Stimulated activated CD8-positive, alpha-beta memory T cell treated with anti-CD3 and anti-CD28 coated beads, Interleukin-7, amount 100 ng/mL, for 24 hours (primary cell): Measurements from ENCODE around the gene SLPI.

Experiments
- DNase-seq: peaks from one replicate; pipeline ENCODE4 v3.0.0-alpha.2; 2020; ENCODE audit warnings: low read depth

Gene SLPI

GRCh38 chr20:45269754-45270270 lies 15.4 kb upstream of the SLPI start:
- no peak for DNase-seq

- no peak for DNase-seq
These were observed 14.7 kb upstream of the SLPI start for GRCh38 chr20:45269056-45269455.

- no peak for DNase-seq
These were observed 14.2 kb upstream of the SLPI start for GRCh38 chr20:45268531-45268930.

GRCh38 chr20:45266977-45267376 lies 12.6 kb upstream of the SLPI start:
- DNase-seq = no peak

GRCh38 chr20:45263556-45264266 lies 9.3 kb upstream of the SLPI start:
- no peak for DNase-seq

GRCh38 chr20:45258664-45259063 lies 4.3 kb upstream of the SLPI start:
- DNase-seq = no peak

GRCh38 chr20:45258259-45258658 lies 3.9 kb upstream of the SLPI start:
- no peak for DNase-seq

GRCh38 chr20:45257711-45258110 lies 3.3 kb upstream of the SLPI start:
- no peak for DNase-seq

- DNase-seq = no peak
These were observed 2.8 kb upstream of the SLPI start for GRCh38 chr20:45257161-45257560.

GRCh38 chr20:45253261-45253660 lies 1.1 kb downstream of the SLPI start:
- DNase-seq = no peak

- DNase-seq = no peak
These were observed 2.3 kb downstream of the SLPI start for GRCh38 chr20:45251884-45252560.

- DNase-seq = no peak
These were observed 5.8 kb downstream of the SLPI start for GRCh38 chr20:45248609-45249008.

GRCh38 chr20:45247865-45248264 lies 6.5 kb downstream of the SLPI start:
- DNase-seq = no peak

GRCh38 chr20:45246109-45246508 lies 8.3 kb downstream of the SLPI start:
- DNase-seq = no peak

- DNase-seq = no peak
These were observed 16.2 kb downstream of the SLPI start for GRCh38 chr20:45238139-45238538.

GRCh38 chr20:45235995-45236394 lies 18.4 kb downstream of the SLPI start:
- no peak for DNase-seq

- no peak for DNase-seq
These were observed 23.7 kb downstream of the SLPI start for GRCh38 chr20:45230631-45231030.

GRCh38 chr20:45229264-45230056 lies 24.9 kb downstream of the SLPI start:
- peak; percentile 30 for DNase-seq

GRCh38 chr20:45226287-45226686 lies 28.1 kb downstream of the SLPI start:
- DNase-seq = no peak

GRCh38 chr20:45223136-45223535 lies 31.2 kb downstream of the SLPI start:
- DNase-seq = no peak

GRCh38 chr20:45221076-45221475 lies 33.3 kb downstream of the SLPI start, which contains the start of gene SEMG2:
SEMG2 (plus strand) TSS chr20:45221373; CDS start chr20:45221390, 17 bp downstream.
- DNase-seq = no peak

- DNase-seq = no peak
These were observed 35.7 kb downstream of the SLPI start for GRCh38 chr20:45218636-45219035.

- DNase-seq = no peak
These were observed 36.2 kb downstream of the SLPI start for GRCh38 chr20:45218124-45218523.
